HG02885 (cell line): ENCODE results near the gene CPM.
A peak's percentile ranks its signal among the peaks of the same experiment; 100 is the strongest.

ENCODE experiments used
- ATAC-seq: cut with Tn5 transposase; IDR thresholded peaks from one replicate; pipeline ENCODE4 v1.9.1; 2021; ENCODE audit warnings: mild to moderate bottlenecking; ENCODE audit not compliant: unreplicated experiment, poor library complexity

Gene CPM

DNA sequence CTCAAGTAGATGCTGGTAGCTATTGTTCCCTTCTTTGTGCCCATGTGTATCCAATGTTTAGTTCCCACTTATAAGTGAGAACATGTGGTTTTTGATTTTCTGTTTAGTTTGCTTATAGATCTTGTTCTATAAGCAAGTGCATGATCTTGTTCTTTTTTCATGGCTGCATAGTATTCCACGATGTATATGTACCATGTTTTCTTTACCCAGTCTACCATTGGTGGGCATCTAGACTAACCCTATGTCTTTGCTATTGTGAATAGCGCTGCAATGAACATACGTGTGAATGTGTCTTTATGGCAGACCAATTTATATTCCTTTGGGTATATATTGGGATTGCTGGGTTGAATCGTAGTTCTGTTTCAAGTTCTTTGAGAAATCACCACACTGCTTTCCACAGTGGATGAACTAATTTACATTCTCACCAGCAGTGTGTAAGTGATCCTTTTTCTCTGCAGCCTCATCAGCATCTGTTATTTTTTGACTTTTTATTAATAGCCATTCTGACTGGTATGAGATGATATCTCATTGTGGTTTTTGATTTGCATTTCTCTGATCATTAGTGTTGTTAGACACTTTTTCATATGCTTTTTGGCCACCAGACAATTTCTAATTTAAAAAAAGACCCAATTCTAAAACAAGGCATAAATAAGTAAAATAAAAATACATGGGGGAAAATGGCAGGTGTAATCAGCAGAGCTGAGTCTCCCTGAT is 50.6 kb downstream of the CPM start:
- ATAC-seq, result no peak

DNA sequence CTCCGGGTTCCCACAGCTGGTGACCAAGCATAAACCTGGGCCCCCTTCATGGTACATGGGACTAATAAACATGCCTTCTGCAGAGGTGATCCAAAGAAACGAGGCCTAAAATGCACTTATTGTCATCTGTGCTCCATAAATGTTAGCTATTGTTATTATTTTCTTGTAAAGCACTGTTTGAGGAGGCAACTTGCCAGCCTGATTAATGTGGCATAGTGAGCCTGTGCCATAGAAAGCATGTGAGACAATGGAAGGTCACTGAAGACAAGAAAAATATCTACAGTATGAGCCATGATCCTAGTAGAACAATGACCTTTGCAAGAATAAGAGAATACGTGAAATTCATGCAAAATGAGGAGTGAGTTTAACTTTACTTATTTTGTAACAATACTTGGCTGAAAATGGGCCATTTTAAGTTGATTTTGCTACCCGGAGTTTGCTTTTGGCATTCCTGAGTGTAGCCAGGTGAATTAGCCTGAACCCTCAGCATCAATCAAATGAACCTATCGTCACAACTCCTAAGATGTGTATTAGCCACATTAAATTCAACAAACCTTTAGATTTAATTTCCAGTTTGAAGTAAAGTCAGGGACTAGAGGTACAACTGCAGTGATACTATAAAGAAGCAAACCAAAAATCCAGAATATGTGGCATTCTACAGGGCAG is 52.2 kb downstream of the CPM start:
- ATAC-seq, result no peak

DNA sequence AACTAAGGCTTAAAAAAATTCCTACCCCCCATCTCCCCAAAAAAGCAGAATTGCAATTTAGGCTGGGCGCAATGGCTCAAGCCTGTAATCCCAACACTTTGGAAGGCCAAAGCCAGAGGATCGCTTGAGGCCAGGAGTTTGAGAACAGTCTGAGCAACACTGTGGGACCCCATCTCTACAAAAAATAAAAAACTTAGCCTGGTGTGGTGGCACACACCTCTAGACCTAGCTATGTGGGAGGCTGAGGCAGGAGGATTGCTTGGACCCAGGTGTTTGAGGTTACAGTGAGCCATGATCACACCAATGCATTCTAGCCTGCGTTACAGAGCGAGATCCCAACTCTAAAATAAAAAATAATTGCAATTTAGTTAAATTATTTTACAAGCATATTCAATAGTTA is 54.1 kb downstream of the CPM start:
- no peak for ATAC-seq

GRCh38 chr12:68878283-68878682 is 54.7 kb downstream of the CPM start:
- ATAC-seq, result no peak

DNA sequence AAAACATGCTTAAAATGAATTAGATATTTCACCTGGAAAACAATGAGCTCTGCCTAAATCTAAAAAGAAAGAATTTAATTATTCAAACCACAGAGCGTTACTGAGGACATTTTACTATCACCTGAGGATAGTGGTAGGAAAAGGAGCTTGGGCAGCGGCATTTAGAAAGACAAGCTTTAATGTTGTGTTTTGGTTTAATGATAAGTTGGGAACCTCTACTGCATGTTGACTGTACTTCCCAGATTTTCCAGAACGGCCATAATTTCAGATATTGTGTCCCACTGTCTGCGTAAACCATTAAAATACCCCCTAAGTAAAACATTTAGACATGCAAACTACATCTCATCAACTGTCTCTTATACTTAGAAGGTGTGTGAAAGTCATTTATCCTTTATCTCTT is 55.4 kb downstream of the CPM start:
- ATAC-seq, result no peak

- no peak for ATAC-seq
Observed at GRCh38 chr12:68876461-68876860, 56.5 kb downstream of the CPM start.

DNA sequence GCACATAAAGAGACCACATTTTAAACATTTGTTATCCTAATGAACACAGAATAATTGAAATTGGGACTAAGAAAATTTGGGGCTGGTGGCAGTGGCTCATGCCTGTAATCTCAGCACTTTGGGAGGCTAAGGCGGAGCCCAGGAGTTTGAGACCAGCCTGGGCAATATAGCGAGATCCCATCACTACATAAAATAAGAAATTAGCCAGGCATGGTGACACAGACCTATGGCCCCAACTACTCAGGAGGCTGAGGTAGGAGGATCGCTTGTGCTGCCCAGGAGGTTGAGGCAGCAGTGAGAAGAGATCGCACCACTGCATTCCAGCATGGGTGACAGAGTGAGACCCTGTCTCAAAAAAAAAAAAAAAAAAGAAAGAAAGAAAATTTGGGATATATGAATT is 59.7 kb downstream of the CPM start:
- ATAC-seq, result no peak

DNA sequence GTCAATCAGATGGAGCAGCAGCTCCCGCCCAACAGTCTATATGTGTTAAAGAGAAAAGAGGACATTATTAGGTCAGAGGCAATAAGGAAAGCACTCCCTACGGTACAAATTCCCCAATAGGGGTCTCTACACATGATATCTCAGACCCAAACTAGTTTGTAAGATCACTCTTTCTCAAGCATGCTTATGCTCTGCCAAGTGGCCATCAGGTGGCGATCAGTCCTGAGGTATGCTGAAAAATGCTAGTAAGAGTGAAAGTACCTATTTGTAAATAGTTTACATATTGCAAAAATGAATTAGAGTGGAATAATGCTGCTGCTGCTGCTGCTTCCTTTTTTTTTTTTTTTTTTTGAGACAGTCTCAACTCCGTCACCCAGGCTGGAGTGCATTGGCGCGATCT is 61.0 kb downstream of the CPM start:
- ATAC-seq, result peak; percentile 65

DNA sequence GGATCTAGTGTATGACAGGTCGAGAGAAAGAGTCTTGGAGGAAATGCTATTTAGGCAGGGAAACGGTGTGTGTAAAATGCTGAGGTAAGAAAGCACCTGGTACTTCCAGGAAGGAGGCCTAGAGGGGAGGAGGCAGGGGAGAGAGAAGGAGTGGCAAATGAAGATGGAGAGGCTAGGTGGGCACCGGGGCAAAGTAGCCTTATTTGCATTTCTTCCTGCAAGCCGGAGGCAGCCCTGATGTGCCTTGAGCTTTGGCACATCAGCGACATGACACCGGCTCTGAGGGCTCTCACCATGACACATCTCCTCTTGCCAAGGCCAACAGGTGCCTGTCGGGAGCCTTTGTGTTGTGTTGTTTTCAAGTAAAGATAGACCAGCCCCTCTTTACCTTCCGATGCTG is 61.6 kb downstream of the CPM start:
- no peak for ATAC-seq

DNA sequence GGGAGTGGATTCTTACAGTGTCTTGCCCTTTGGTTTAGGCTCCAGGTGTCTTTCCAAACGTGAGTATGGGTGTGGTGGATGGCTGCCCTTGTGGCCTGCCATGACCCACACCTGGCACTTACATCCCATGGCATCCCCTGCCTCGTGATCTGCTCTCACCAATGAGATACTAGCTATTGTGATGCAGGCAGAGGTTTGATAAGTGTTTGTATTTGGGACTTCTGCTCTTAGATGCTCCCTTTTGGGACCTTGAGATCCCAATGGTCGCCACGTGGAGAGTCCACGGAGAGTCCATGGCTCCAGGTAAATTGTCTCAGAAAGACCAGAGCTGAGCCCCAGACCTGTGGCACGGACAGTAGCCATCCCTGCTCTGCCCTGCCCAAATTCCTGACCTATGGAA is 62.5 kb downstream of the CPM start:
- no peak for ATAC-seq

- ATAC-seq, result no peak
Observed at GRCh38 chr12:68870011-68870410, 63.0 kb downstream of the CPM start.

DNA sequence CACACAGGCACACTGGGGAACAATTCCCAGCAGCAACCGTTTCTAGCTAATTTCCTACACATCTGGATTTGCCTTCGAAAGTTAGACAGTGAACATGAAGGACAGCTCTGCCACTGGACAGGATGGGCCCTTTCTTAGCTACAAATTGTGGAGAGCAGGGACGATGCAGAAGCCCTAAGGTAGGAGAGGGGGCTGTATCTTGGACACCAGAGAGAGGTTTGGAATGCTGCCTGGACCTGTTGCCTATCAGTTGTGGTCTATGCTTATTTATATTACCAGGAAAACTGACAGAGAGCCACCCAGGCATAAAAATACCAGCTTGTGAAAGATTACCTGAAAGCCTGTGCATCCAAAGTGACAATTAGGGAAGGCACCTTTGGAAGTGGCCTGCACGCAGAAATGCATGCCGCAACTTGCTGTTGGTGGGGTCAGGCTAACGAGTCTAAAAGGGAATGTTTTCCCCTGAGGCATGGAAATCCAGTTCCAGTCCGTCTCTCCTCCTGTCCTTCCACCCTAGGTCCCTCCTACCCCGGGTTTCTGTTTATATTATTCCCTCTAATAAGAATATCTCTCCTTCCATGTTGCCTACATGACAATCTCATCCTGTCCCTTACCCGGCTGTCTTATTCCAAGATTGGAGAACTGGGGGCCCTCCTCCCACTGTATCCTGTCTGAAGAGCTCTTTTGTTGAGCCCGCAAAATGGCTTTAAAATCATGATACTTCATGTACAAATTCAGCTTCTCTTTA is 64.8 kb downstream of the CPM start:
- ATAC-seq, result no peak

DNA sequence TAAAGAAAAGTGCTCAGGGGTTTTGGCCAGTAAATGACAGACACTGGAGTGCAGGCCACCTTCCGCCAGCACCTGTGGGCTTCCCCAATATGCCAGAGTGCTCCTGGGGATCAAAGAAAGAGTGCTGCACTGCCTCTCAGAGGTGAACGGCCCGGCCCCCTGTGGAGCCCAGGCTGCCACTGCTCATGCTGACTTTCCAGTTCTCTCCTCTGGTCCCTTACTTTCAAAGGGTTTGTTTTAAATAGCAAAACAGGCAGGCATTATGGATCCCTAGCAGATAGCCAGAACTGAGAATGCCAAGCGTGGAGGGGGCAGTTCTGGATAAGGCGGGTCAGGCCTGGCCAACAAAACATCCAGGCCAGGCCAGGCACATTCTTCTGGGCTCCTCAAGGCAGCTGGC is 65.4 kb downstream of the CPM start:
- ATAC-seq, result no peak

DNA sequence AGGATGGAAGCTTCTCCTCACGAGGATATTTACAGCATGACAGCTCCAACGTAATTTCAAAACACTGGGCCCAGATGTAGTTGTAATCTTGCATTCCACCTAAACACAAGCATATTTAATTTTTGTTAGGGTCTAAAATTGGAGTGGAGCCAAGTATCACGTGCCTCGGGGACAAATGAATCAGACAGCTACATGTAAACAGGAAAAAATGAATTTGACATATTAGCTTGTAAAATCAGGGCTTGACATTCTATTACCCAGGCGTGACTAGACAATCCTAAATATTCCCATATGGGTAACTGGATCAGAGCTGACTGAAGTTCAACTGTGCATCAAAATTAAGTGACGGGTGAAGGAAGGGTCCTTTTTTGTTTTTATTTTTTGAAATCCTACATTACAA is 66.0 kb downstream of the CPM start:
- ATAC-seq, result no peak

DNA sequence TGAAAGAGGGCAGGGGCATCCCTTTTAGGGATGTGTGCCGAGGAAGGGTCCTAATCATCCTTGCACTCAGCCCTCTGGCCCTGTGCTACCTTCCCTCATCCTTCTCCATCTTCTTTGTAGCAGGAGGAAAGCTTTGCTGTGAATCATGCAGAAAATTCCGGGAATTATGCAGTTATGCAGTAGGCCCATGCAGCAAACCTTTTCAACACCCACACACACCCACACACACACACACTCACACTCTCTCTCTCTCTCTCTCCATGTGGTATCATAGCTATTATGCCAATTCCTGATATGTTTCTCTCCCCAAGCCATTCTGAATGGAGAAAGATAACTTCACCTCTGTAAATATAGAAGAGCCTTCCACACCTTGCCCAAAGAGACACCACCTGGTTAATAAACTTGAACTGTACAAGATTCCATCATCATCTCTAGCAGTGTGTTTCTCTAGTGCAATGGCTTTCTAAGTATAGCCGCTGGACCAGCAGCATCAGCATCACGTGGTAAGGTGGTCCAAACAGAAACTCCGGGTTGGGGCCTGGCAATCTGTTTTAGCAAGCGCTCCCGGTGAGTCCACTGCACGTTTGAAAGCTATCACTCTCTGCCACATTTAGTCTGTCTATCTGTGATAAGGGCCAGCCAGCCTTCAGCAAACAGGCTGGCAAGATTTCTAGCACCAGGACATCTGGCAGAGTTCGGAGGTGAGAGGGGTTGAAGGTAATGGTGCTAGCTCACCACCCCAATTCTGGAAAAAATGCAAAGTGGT is 67.4 kb downstream of the CPM start:
- no peak for ATAC-seq

- ATAC-seq, result no peak
Observed at GRCh38 chr12:68864604-68865003, 68.4 kb downstream of the CPM start.

DNA sequence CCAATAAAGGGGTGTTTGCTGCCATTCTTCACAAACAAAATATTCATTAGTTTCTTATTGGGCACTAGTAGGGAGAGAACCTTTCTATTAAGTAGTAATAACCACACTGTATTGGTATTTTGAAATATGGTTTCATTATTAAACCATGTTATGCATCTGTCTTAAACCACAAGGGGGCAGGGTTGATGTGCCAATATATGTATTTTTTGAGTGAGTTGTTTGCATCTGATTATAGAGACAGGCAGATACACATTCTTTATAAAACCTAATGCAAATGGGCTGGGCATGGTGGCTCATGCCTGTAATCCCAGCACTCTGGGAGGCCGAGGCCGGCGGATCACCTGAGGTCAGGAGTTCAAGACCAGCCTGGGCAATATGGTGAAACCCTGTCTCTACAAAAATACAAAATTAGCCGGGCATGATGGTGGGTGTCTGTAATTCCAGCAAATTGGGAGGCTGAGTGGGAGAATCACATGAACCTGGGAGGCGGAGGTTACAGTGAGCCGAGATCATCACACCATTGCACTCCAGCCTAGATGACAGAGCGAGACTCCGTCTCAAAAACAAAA is 69.0 kb downstream of the CPM start:
- peak; percentile 62 for ATAC-seq

DNA sequence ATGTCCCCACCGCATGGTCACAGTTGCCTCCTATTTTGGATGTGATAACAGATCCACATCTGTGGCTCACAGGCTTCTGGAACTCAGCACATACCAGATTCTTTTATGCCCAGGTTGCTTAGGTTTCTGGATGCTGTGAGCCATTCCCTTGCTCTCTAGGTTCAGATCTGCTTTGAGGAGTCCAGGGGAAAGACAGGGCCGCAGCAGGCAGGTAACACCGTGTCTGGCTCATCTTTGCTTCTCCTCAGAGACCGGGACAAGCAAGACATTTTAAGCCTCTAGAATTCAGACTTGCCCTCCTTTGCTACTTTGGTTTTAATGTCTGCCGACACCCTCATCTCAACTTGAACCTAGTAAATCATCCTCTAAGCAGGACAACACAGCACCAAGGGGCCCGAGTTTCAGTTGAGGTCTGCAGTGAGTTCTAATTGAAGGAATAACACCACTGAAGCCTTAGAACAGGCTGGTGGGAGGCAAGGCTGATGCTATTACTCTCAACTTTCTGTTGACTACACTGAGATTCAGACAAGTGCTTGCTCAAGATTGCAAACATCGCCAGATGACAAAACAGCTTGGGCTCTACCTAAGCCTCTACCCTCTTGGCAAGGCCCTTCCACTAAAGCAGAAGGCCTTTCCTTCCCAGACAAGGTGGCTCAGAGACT is 69.7 kb downstream of the CPM start:
- ATAC-seq, result no peak

DNA sequence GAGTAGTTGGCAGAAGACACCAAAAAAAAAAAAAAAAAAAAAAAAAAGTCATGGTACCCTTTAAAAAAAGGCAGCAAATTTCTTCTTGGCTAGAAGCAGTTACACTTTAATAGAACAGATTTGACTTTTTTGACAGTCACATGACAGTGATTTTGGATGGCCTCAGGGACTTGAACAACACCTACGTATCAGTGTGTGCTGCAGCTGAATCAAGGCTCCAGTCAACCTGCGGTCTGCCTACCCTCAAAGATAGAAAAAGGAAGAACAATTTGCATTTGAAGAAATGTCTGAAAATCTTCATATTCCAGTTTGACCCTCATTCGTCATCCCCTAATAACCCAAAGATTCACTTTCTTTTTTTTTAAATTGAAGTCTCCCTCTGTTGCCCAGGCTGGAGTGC is 71.1 kb downstream of the CPM start:
- ATAC-seq, result peak; percentile 60

DNA sequence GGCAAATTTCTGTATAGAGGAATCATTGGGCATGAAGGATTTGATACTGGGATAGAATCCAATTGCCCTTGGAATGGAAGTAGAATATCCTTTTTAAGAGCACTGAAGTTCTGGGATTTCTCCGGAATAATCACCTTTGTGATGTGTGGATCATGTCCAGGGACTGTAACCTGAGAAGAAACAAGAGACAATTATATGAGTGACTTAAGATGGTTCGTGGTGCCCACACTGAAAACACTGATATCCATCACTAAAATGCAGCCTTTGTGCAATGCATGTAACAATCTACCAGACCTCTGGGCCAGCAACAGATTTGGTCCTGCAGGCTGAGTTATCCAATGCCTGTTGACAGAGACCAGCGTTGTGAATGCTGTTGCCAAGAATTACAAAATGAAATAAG is 76.5 kb downstream of the CPM start:
- no peak for ATAC-seq
